DOHH2 (cell line): ENCODE data around the gene GLRX2.

Experiments
- EZH2phosphoT487 ChIP-seq: fragments of 200-600 bp; sonication (generic); IDR thresholded peaks from 2 replicates; pipeline ENCODE4 v1.6.1; 2017; ENCODE audit warnings: borderline replicate concordance, mild to moderate bottlenecking, antibody characterized with exemption, low read length, moderate library complexity, mixed read lengths
- TF ChIP-seq, protein P1 (sequence below): fragments of 200-600 bp; sonication (generic); IDR thresholded peaks from one replicate; pipeline ENCODE4 v1.5.1; 2014; ENCODE audit warnings: antibody characterized with exemption, mild to moderate bottlenecking, low read depth, low read length; ENCODE audit not compliant: poor library complexity, severe bottlenecking

GRCh38 chr1:193068013-193068412 is 37.2 kb downstream of the GLRX2 start:
- TF ChIP-seq, protein P1, sequence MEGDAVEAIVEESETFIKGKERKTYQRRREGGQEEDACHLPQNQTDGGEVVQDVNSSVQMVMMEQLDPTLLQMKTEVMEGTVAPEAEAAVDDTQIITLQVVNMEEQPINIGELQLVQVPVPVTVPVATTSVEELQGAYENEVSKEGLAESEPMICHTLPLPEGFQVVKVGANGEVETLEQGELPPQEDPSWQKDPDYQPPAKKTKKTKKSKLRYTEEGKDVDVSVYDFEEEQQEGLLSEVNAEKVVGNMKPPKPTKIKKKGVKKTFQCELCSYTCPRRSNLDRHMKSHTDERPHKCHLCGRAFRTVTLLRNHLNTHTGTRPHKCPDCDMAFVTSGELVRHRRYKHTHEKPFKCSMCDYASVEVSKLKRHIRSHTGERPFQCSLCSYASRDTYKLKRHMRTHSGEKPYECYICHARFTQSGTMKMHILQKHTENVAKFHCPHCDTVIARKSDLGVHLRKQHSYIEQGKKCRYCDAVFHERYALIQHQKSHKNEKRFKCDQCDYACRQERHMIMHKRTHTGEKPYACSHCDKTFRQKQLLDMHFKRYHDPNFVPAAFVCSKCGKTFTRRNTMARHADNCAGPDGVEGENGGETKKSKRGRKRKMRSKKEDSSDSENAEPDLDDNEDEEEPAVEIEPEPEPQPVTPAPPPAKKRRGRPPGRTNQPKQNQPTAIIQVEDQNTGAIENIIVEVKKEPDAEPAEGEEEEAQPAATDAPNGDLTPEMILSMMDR = no peak
- TF ChIP-seq EZH2phosphoT487 = no peak
